HG03159 (cell line): ENCODE data around the gene DUSP16.
"Not testable (repeated sequence)": the region's sequence is repeated elsewhere in the genome, so short reads cannot be mapped to it uniquely, and the experiment has no call there.

Source experiments
- ATAC-seq: cut with Tn5 transposase; IDR thresholded peaks from one replicate; pipeline ENCODE4 v1.9.1; 2021; ENCODE audit warnings: mild to moderate bottlenecking, moderate library complexity; ENCODE audit not compliant: unreplicated experiment

DUSP16 gene

DNA sequence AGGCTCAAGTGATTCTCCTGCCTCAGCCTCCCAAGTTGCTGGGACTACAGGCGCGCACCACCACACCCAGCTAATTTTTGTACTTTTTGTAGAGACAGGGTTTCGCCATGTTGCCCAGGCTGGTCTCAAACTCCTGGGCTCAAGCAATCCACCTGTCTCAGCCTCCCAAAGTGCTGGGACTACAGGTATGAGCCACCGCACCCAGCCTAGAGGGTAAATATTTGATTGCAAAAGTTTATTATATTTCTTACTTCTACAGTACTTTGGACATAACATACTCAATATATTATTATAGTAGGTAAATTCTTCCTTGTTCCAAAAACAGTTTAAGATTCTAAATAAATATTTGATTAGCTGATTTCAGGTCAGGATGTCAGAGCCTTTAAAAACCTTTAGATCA is 40.0 kb downstream of the DUSP16 start:
- not testable (repeated sequence) for ATAC-seq

DNA sequence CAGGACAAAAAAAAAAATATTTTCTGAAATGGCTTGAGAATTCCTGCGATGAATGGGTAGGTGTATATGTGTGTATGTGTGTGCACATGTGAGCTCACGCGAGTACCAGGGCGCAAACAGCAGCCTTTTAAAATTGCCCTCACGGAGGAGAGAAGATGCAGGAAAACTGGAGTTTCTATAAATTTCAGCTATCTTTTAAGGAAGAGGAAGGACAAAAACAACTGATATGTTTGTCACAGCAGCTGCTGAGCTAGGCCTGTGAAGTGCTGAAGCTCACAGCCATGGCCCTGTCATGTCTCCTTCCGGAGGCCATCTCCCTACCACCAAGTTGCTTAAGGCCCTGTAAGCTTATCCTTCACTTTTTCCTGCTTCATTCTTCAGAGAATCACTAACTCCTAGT is 40.8 kb downstream of the DUSP16 start:
- no peak for ATAC-seq

DNA sequence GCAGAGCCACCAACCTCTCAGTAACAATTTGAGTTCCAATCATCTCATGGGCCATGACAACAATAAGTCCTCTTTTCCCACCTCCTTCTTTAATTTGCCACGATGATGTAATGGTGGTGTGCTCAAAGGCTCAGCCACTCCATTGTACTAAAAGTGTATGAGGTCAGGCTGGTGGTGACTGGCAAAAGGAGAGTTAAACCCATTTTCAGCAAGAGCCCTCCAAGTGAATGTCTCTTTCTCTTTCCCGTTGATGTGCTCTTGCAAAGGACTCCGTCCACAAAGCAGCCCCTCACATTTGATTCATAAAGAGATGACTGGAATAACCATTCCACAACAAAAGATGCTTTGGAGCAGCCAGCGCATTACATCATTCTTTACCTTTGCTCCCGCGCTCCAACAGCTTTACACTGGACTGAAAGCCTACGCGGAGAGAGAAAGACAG is 41.6 kb downstream of the DUSP16 start:
- ATAC-seq = no peak

DNA sequence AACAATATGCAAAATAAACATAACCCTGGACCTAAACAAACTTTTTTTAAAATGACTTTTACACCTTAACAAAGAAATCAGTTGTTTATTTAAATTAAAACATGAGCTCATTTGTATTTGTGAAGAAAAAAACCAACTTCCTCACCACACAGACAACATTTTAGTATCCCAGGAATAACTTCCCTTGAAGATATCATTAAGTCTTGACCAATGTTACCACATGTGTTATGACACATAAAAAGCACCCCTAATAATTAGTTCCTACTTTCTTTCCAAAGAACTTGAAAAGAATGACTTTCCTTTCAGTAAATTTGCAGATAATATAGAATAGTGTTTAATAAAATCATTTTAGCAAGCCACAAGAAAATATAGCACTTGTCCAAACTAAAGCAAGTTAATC is 42.4 kb downstream of the DUSP16 start:
- ATAC-seq = no peak

DNA sequence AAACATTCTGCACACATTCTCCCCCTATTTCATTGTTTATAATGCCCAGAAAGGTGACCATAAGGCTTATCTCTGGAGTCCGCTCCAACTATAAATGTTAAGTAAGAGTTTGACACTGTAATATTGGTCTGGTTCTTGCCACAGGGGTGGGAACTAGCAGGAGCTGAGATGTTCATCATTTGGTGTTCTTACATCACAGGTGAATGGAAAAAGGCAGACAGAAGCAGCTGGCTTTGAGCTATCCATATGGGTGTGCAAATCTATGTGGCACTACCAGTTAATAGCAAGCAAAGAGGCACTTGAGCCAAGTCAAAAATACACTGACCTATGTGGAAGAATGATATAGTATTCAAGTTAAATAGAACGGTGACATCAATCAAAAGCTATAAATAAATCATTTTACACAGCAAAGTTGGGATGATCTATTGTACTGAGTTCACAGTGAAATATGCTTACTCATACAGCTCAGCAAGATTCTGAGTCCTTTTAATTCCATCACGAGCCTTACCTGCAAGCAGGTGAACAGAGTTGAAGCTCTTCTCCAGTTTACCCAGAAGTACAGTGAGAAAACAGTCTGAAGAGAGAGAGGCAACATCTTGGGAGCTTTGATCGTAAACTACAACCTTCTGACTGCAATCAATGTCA is 43.2 kb downstream of the DUSP16 start:
- no peak for ATAC-seq

DNA sequence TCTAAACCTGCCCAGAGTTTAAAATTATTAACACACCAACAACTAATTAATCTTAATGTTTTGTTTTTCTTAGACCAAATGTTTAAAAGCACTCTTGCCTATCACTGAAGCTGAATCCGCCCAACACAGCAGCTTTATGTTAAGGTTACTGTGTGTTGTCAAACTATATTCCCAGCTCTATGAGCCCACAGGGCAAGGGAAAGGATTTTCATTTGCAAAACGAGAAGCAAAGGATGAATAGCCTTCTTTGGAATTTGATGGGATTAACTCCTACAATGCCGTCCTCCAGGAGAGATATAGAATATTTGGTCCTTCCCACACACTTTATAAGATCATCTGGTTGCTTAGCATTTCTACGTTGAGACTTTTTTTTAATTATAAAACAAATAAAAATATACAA is 43.7 kb downstream of the DUSP16 start:
- no peak for ATAC-seq

DNA sequence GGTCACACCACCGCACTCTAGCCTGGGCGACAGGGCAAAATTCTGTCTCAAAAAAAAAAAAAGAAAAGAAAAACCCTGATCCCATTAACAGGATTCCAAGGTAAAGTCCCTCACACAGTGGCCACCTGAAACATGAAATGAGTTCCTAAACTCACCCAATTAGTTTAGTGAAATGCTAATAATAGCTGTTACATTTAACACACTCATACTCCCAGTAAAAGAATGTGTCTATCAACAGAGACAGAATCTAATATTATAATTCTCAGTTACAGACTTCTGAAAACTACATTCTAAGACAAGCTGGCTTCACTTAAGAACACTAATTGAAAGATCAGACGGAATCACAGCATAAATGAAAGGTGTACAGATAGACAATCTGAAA is 44.2 kb downstream of the DUSP16 start:
- no peak for ATAC-seq

DNA sequence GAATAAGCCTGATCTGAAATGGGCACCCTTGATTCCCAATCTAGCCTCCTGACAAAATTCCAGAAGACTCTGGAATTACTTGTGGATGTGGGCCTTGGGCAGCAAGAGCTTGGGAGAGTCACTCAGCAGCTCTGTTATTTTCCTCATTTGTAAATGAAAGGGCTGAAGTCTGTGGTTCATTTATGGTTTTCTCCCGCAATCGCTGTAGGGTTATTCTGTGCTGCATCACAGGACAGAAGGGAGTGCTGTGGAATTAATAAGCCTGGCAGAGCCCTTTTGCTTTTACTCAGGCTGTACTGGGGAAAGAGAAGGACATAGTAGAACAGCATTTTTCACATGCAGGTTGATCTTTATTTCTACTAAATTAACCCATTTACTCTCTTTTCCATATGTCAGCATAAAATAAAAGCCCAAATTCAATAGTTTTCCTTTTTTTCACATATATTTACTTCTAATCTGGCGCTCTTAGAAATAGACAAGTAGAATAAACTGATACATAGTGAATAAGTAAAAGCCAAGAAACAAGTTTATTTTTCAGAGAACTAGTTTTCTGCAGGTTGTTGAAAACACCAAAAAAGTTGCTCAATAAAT is 49.2 kb downstream of the DUSP16 start:
- no peak for ATAC-seq

DNA sequence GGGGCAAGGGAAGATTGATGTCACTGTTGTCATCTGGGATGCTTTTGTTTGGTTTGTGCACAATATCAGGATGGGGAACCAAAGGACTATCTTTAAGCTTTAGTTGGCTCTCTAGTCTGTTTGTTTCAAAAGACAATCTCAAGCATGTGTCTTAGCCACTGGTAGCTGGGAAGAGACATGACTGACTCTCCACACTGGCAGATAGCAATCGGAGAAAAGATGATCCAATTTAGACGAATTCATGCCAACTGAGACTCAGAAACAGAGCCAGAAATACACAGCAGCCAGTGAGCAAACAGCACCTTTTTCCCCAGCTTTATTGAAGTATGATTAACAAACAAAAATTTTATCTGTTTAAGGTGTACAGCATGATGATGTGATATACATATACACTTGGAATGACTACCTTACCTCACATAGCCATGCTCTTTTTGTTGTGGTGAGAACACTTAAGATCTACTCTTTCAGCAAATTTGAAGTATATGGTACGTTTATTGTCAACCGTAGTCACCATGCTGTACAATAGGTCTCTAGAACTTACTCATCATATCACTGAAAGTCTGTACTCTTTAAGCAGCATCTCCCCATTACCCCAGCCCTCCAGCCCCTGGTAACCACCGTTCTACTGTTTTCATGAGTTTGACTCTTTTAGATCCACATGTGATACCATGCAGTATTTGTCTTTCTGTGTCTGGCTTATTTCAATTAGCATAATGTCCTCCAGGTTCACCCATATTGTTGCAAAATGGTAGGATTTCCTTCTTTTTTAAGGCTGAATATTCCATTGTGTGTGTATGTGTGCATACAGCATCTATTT is 50.6 kb downstream of the DUSP16 start:
- ATAC-seq = no peak

DNA sequence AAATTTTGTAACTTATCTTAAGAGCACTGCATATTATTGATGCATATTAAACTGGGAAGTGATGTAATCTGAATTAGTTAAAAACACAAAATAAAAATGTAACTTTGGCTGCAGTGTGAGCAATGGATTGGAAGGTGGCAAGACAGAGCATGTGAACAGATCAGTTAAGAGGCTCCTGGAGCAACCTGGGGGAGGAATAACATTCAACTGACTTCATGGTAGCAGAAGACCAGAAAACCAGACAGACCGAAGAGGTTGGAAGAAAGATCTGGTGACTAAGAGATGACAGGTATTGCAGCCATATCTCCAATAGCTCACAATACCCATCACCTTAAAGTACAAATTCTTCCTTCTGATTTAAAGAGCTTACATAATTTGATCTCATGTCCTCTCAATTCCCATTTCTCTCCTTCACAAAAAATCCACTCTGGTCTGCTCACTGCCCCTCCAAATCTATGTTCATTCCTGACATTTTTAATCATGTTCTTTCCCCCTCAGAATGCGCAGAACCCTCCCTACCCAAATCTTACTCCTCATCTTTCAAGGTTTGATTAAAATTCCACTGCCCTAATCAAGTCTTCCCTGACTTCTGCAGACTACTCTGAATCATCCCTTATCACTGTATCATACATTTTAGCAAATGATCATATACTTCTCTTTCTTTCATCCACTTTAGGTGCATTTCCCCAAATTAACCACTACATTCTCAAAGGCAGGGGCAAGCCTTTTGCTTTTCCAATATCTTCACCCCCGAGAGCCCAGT is 51.5 kb downstream of the DUSP16 start:
- ATAC-seq = no peak

DNA sequence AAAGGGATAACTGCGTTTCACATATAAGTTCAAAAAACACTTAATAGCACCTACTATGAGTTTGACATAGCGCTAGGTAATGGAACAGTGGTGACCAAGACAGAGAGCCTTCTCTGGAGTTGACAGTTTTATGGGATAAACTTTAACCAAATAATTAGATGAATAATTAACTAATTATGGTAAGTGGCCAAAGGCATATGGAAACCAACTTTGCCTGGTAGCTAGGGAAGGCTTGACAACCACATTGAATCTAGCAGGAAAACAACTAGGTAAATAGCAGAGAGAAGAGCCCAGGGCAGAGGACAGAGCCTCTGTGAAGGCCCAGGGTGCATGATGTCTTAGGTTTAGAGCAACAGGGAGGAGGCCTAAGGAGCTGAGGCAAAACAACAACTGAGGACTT is 52.1 kb downstream of the DUSP16 start:
- no peak for ATAC-seq

DNA sequence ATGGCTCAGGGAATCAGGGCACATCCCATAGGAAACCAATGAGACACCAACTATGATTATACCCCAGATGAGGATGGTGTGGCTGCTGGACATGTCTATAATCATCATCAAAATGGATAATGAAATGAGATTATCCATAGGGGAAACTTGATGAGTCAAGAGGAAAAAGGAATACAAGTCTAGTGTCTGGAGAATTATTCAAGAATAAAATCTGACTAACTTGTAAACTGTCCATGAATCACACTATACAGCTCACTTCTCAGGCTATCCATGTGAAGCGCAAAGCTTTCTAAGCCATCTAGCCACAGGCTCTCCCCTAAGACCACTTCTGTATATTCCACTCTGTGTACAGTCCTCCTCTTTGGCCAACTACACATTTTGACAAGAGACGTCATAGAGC is 52.5 kb downstream of the DUSP16 start:
- ATAC-seq = no peak

DNA sequence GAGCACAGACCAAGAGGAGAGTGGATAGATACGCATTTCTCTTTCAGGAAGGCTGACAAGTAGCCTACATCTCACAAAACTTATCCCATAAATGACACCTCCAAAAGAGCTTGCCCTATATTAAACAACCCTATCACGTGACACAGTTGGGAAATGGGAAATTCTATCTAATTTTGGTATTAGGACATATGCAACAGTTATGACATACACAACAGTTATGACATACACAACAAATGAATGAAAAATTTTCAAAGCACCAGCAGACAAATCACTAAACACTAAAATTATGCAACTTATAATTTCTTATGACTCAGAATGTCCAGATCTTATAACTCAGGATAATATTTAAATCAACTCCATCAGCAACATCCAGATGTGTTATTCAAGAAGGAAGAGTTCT is 54.1 kb downstream of the DUSP16 start:
- no peak for ATAC-seq

DNA sequence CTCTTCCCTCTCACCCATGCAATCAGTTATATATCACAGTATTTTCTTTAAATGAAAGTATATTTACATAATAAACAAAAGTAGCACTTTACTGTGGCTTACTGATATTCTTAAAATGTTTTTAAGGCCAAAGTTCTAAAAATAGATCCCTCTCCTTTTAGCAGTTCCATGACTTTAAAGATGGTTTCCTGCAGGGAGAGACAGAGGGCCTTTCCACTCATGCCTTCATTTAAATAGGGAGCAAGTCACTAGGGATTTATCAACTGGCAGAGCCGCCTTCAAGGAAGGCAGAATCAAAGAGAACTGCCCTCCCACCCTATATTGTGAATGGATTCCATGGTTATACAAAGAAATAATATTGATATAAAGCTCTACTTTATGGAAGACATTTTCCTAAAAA is 55.5 kb downstream of the DUSP16 start:
- ATAC-seq = no peak

DNA sequence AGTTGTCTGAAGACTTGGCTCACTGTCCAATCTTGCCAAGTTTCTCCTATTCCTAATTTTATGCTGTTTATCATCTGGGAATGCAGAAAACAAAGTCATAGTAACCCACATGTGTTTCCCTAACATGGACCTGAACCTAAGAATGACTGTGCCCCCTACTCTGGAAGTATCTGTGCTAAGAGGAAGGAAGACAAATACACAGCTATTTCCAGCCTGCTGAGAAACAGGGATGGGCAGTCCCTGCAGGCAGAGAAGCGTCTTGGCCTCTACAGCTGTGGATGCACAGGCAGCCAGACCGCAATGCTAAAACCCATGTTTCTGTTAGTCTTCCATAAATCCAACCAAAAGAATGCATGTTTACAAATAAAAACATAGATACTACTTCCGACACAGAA is 56.2 kb downstream of the DUSP16 start:
- ATAC-seq = no peak

DNA sequence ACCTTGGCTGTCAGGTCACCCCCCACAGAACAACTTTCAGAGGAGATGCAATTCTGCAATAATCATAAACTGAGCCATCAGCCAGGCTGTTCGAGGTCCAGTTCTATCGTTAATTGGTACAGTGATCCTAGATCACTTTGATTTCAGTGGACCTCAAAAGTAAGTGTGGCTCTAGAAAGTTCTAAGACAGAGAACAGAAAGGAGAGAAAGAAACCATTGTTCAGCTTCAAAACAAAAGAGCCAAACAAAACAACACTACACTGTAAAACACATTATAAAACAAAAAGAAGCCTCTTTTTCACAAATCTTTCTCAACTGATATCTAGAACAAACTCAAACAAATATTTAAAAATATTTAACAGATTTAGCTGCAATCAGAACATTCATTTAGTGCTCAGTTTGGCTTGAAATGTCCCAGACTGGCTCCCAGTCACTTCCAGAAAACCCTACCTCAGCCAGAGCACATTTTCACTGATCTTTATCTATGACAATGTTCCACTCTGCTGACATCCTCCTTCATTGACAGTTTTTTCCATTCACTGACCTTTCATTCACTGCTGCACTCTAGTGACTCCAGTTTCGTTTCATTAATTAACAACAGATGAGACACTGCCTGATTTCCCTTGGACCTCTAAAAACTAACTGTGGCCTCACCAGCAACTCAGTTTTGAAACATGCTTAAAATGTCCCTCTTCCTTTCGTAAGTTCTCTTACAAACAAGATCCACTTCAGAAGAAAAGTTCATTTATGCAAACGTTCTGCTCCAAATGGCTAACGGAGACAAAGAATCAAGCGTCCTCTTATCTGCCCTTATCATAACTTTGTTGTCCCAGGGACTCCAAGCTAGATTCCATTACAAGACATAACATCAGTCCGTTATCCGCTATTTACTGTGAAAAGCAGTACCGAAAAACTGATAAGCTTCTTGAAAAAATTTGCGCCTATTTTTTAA is 56.8 kb downstream of the DUSP16 start:
- peak; percentile 85 for ATAC-seq

DNA sequence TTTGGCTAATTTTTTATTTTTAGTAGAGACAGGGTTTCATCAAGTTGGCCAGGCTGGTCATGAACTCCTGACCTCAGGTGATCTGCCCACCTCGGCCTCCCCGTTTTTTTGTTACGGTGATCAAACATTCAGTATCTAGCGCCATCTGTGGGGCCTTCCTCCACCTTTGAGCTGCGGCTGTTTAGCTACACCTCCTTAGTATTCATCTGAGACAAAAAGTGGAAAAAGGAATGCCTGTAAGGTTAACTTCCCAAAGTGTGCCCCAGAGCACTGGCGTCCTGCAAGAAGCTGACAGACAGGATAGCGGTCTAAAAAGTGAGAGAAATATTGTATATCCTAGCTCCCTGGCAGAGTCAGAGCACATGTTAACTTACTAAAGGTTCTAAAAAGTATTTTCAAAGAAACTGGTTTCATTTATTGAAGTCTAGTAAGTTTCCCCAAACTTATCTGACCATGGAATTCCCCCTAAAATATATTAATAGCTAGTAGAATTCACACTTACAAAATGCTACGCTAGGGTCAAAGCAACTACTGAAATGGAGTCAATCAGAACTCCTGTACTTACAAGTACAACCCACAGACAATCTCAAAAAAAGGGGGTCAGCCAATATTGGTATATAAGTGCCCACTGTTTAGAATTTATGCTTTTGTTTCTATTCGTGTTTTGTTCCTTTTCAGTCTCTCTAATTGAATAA is 59.1 kb downstream of the DUSP16 start:
- no peak for ATAC-seq

DNA sequence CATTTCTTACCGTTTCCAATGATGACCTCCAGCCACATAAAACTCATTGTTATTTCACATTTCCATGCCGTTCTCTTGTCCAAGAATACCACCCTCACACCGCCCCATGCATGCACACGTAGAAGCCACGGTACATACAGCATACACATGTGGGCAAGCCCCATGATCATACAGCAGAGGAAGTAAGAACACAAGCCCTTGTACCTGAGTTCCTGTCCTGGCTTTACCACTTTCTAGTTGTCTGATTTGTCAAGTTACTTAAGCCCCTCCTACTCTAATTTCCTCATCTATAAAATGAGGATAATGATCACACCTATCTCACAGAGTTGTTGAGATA is 59.9 kb downstream of the DUSP16 start:
- ATAC-seq = no peak

DNA sequence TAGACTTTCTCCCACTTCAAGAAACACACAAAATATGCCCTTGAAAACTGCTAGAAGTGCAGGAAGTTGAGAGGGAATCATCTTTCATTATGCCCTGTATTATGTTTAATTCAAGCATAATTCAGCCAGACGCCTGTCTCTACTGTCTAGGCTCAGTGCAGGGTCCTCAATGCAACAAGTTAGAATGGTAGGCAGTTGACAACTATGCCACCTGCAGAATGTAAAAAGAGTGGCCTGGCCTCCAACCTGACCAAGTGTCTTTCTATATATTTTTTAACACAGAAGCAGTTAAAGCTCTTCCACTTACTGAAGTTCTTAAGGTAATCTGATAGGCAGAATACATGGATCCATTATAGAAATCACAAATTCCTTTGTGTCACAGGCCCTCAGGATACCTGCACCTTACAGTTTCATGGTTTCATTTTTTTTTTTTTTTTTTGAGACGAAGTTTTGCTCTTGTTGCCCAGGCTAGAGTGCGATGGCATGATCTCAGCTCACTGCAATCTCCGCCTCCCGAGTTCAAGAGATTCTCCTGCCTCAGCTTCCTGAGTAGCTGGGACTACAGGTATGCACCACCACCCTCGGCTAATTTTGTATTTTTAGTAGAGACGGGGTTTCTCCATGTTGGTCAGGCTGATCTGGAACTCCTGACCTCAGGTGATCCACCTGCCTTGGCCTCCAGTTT is 60.4 kb downstream of the DUSP16 start:
- ATAC-seq = not testable (repeated sequence)
